Effector memory CD4-positive, alpha-beta T cell (primary cell): Measurements from ENCODE around the gene FRAT2.
"Not testable (repeated sequence)": the region's sequence is repeated elsewhere in the genome, so short reads cannot be mapped to it uniquely, and the experiment has no call there.

Source experiments
- DNase-seq, 3 donors: peaks; one replicate each; pipeline ENCODE4 v3.0.0-alpha.2; 2020
- H3K27ac ChIP-seq: 2 replicates; pipeline ENCODE4 v1.7.0; 2013; ENCODE audit warnings: mild to moderate bottlenecking, low read length, moderate library complexity; ENCODE audit not compliant: insufficient read depth, poor library complexity, severe bottlenecking
- H3K27me3 ChIP-seq: replicated peaks from 2 replicates; pipeline ENCODE4 v1.7.0; 2013; ENCODE audit warnings: mild to moderate bottlenecking, low read length; ENCODE audit not compliant: insufficient read depth, control insufficient read depth, poor library complexity, severe bottlenecking
- H3K36me3 ChIP-seq: 2 replicates; pipeline ENCODE4 v1.7.0; 2013; ENCODE audit warnings: mild to moderate bottlenecking, low read length, moderate library complexity; ENCODE audit not compliant: control insufficient read depth, insufficient read depth
- H3K4me1 ChIP-seq: 2 replicates; pipeline ENCODE4 v1.7.0; 2013; ENCODE audit warnings: low read length, mild to moderate bottlenecking; ENCODE audit not compliant: control insufficient read depth, insufficient read depth, poor library complexity, severe bottlenecking
- H3K4me3 ChIP-seq: 2 replicates; pipeline ENCODE4 v1.7.0; 2013; ENCODE audit warnings: low read length, low read depth, mild to moderate bottlenecking; ENCODE audit not compliant: insufficient read depth, poor library complexity, severe bottlenecking
- H3K9me3 ChIP-seq: 2 replicates; pipeline ENCODE4 v1.7.0; 2013; ENCODE audit warnings: mild to moderate bottlenecking, low read length, moderate library complexity; ENCODE audit not compliant: control insufficient read depth

The FRAT2 gene

DNA sequence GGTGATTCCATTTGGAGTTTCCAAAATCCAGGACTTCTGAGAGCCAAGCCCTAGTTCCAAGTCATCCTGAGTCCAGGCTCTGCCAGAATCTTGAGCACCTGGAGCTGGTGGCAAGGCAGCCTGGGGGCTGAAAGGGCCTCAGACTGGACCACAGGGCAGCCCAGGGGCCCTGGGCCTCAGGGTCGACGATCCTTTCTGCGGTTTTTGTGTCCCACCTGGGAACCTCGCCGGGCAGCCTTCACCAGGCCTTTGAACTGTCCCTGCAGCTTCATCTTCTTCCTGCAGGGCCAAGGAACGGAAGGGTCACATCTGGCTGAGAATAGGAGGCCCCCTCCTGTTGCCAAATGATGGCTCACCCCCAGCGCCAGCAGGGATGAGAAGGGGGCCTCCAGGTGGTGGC, 22.4 kb upstream of the FRAT2 start:
- Histone ChIP-seq H3K4me3 (no peak overlapping the region), H3K9me3 (no peaks in the 10 kb centered on the region), H3K27ac (no peak overlapping the region), H3K4me1 (no peaks in the 10 kb centered on the region), H3K27me3 (no peaks in the 10 kb centered on the region), H3K36me3 (peaks cover 21% of the 10 kb centered on the region)
- no peak for DNase-seq

DNA sequence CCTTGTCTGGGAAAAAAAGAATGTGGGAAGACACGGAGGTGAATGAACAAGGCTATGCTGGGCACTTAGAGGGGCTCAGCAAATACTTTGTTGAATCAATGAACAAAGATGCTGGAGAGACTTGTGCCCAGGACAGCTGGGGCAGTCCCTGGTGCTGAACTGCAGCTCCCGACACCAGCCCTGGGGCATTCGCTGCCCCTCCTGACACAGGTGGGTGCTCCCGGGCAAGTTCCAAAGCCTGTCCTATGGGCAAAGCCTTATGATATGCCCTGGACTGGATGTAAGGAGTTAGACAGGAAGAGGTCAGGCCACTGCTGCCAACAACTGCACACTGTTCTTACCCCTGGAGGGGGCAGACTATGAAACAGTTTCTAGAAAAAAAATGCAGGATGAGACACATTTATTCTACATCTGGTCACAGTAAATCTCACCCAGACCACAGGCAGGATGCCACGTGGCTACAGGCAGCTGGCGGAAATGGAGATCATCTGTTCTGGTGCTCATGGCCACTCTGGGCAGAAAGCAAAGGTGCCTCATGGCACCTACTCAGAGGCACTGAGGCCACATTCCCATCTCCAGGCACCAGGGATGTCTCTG, 21.9 kb upstream of the FRAT2 start:
- no peak overlapping the region for H3K4me3 ChIP-seq
- H3K4me1 ChIP-seq: no peaks in the 10 kb centered on the region
- DNase-seq: no peak
- peaks cover 21% of the 10 kb centered on the region for H3K36me3 ChIP-seq
- no peaks in the 10 kb centered on the region for H3K27me3 ChIP-seq
- H3K9me3 ChIP-seq: no peaks in the 10 kb centered on the region
- no peak overlapping the region for H3K27ac ChIP-seq

DNA sequence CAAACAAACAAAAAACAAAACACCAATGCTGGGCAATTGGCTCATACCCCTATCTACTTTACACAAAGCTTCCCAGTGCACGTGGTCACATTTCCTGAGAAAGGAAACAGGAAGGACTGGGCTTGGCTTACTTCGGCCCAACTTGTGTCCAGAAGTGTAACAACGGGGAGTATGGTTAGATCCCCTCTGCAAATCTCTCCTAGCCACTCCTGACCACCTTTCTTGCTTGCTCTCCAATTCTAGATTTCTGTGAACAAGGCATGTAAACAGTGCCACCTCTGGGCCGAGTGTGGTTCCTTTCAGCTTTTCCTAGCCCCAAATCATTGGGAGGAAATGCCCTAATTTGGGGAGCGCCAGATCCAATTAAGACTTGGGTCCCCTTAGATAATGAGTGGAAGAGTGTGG, 21.0 kb upstream of the FRAT2 start:
- Histone ChIP-seq H3K36me3 (peaks cover 21% of the 10 kb centered on the region), H3K4me1 (no peaks in the 10 kb centered on the region), H3K9me3 (no peaks in the 10 kb centered on the region), H3K4me3 (no peak overlapping the region), H3K27me3 (no peaks in the 10 kb centered on the region), H3K27ac (no peak overlapping the region)
- DNase-seq: no peak

DNA sequence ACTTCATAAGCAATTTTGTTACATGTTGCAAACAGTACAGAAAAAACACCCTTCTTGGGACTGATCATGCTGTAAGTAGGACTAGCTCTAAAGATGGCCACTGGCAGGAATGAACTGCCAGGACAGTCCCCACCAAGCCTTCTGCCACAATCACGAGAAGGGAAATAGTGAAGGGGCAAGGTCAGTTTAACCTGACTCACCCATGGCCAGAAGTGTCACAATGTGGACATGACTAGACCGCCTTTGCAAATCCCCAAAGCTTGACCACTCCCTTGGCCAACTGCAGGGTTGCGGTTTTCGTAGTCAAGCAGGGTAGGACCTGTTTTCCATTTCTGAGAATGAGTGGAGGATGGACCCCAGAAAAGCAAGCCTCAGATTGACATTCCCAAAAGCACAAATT, 19.4 kb upstream of the FRAT2 start:
- H3K4me1 ChIP-seq: no peaks in the 10 kb centered on the region
- peaks cover 16% of the 10 kb centered on the region for H3K36me3 ChIP-seq
- no peak for DNase-seq
- no peak overlapping the region for H3K4me3 ChIP-seq
- H3K27ac ChIP-seq: no peak overlapping the region
- H3K27me3 ChIP-seq: no peaks in the 10 kb centered on the region
- H3K9me3 ChIP-seq: no peaks in the 10 kb centered on the region

DNA sequence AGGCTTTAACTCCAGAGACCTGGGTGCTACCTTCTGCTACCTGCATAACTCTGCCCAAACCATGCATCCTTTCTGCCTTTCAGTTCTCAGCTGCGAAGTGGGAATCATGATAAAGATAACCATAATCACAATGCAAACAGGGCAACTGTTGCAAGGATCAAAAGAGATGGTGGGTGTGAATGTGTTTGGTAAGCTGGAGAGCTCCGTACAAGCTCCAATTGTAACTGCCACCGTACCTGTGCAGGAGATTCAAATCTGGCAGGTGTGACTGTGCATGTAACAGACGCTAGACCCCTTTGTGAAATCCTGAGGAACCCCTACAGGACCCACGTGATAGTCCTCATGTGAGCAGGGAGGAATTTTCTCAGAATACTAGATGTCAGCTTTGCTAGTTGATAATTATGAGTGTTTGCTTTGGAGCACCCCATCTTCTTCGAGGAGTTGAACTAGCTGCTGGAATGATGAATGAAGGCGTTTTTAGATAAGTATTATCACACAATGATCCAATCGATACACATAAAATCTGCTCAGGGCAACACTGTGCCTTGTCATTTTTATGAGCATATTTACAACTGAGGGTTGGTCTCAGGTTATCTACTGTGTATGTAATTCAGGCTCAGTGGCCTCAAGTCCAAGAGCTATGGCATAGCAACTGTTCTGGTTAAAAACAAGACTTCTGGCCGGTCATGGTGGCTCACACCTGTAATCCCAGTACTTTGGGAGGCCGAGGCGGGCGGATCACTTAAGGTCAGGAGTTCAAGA, 15.4 kb upstream of the FRAT2 start:
- DNase-seq: no peak
- Histone ChIP-seq H3K9me3 (no peaks in the 10 kb centered on the region), H3K4me3 (no peak overlapping the region), H3K4me1 (no peaks in the 10 kb centered on the region), H3K27me3 (no peaks in the 10 kb centered on the region), H3K36me3 (no peaks in the 10 kb centered on the region), H3K27ac (no peak overlapping the region)

DNA sequence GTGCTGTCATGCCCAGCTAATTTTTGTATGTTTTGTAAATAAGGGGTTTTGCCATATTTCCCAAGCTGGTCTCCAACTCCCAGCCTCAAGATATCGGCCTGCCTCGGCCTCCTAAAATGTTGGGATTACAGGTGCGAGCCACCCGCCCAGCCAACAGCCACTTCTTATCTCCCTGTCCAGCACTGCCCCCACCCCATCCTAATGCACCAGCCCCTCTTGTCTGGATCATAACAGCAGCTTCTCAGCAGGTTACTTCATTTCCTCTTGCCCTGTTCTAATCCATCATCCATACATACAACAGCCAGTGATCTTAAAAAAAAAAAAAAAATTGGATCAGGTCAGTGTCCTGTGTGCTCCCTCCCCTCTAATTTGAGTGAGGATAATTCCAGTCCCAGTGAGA, 12.8 kb upstream of the FRAT2 start:
- H3K36me3 ChIP-seq: no peaks in the 10 kb centered on the region
- no peak overlapping the region for H3K4me3 ChIP-seq
- no peaks in the 10 kb centered on the region for H3K4me1 ChIP-seq
- no peak overlapping the region for H3K27ac ChIP-seq
- H3K9me3 ChIP-seq: no peaks in the 10 kb centered on the region
- no peak for DNase-seq
- H3K27me3 ChIP-seq: no peaks in the 10 kb centered on the region

DNA sequence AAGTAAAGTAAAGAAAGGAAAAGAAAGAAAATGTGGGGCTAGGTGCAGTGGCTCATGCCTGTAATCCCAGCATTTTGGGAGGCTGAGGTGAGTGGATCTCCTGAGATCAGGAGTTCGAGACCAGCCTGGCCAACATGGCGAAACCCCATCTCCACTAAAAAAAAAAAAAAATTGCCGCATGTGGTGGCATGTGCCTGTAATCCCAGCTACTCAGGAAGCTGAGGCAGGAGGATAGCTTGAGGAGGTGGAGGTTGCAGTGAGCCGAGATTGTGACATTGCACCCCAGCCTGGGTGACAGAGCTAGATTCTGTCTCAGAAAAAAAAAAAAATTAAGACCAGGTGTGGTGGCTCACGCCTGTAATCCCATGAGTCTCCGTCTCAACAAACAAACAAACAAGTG, 9.1 kb upstream of the FRAT2 start:
- not testable (repeated sequence) for DNase-seq, H3K27ac ChIP-seq, H3K9me3 ChIP-seq, H3K27me3 ChIP-seq, H3K4me1 ChIP-seq, H3K4me3 ChIP-seq, H3K36me3 ChIP-seq

DNA sequence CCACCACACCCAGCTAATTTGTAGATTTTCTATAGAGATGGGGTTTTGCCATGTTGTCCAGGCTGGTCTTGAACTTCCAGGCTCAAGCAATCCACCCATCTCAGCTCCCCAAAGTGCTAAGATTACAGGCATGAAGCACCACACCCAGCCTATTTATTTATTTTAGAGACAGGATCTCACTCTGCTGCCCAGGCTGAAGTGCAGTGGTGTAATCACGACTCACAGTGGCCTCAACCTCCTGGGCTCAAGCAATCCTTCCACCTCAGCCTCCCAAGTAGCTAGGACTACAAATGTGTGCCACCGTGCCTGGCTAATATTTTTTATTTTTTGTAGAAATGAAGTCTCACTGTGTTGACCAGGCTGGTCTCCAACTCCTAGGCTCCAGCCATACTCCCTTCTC, 6.9 kb upstream of the FRAT2 start:
- H3K4me3 ChIP-seq: no peak overlapping the region
- no peak for DNase-seq
- H3K27ac ChIP-seq: no peak overlapping the region
- H3K36me3 ChIP-seq: no peaks in the 10 kb centered on the region
- no peaks in the 10 kb centered on the region for H3K4me1 ChIP-seq
- no peaks in the 10 kb centered on the region for H3K27me3 ChIP-seq
- H3K9me3 ChIP-seq: no peaks in the 10 kb centered on the region

DNA sequence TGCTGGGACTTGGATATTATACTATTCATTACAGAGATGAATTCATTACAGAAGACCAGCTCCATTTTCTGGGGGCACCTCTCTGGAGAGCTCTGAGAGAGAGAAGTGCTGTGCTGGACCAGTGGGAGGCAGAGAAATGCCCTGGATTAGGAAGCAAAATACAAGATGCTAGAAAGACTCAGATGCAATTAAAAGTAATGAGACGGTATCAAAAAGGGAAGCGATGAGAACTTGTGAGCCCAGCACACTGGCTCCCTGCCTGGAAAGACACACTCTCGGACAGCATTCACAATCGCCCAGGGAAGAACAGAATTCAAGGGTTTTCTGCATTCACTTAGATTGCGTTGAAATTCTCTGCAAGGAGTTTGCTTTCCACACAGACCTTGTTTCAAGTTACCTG, 3.5 kb upstream of the FRAT2 start:
- Histone ChIP-seq H3K4me1 (peaks cover 9% of the 10 kb centered on the region), H3K4me3 (no peak overlapping the region), H3K27me3 (no peaks in the 10 kb centered on the region), H3K27ac (no peak overlapping the region), H3K9me3 (no peaks in the 10 kb centered on the region), H3K36me3 (no peaks in the 10 kb centered on the region)
- DNase-seq: no peak

DNA sequence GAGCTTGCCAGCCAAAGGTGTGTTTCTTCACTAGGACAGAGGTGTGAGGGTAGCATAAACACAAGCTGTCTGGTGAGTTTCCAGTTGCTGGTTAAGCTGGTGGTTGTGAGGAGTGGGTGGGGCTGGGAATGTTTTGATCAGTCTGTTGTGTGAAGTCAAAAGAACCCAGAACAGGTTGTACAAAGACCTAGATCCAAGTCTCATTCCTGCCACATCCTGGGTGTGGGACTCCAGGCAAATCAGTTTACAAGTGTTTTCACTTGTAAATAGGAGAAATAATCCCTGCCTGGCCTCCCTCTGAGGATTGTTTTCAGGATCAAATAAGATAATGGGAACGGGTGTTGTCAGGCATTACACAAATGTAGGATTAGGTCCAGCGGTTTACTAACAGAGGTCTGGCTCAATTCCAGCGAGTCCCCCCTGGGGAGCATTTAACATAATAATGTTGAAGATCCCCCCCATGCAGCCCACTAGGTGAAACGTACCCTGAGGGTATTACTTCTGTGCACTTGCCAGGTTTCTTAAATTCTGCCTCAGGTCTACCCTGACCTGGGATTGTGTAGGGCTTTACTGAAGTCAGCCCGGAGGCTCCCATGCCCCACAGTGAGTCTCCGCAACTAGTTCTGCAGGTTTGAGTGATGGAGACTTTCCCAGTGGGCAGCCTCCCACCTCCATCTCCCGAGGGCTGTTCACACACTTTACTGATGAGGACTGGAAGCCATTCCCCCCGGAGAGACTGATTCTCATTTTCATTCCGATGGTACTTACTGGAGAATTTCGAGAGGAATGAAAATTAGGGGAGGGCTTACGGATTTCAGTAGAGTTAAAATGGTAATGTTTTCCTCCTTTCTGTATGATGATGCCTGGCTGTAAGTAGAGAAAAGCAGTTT, 2.7 kb upstream of the FRAT2 start:
- Histone ChIP-seq H3K4me3 (no peak overlapping the region), H3K27ac (no peak overlapping the region), H3K9me3 (no peaks in the 10 kb centered on the region), H3K4me1 (peaks cover 17% of the 10 kb centered on the region), H3K27me3 (no peaks in the 10 kb centered on the region), H3K36me3 (no peaks in the 10 kb centered on the region)
- DNase-seq: no peak
